Lower lobe of right lung (tissue), 2 donors: Measurements from ENCODE around the gene MKKS. TPM values are rescaled to one million over a fixed set of nuclear protein-coding genes. Genes with fewer than 3 reads are reported as not detected.
"Not testable (repeated sequence)": the region's sequence is repeated elsewhere in the genome, so short reads cannot be mapped to it uniquely, and the experiment has no call there.

Source experiments
- ATAC-seq, 2 donors: fragments of 200-7000 bp; cut with Tn5 transposase; one replicate each; pipeline ENCODE4 v1.9.1; 2020 to 2022; ENCODE audit warnings: mild to moderate bottlenecking in 2 of 2, moderate library complexity in 2 of 2
- DNase-seq: peaks from one replicate; pipeline ENCODE4 v3.0.0-alpha.2; 2020
- H3K27ac ChIP-seq: fragments of 200-600 bp; one replicate; pipeline ENCODE4 v1.8.0; 2022
- H3K27me3 ChIP-seq: fragments of 200-600 bp; one replicate; pipeline ENCODE4 v1.8.0; 2022; ENCODE audit warnings: low read depth
- H3K36me3 ChIP-seq: fragments of 200-600 bp; one replicate; pipeline ENCODE4 v1.8.0; 2022; ENCODE audit warnings: mild to moderate bottlenecking
- H3K4me1 ChIP-seq: fragments of 200-600 bp; one replicate; pipeline ENCODE4 v1.8.0; 2022
- H3K4me3 ChIP-seq: fragments of 200-600 bp; one replicate; pipeline ENCODE4 v1.8.0; 2022; ENCODE audit warnings: mild to moderate bottlenecking
- H3K9me3 ChIP-seq: fragments of 200-600 bp; one replicate; pipeline ENCODE4 v1.8.0; 2022
- intact Hi-C: fragments of 100-400 bp; cut with DNase I; formaldehyde crosslinking; loops from one replicate; pipeline ENCODE4 v1.11.0; 2022
- total RNA-seq: library from RNA; stranded (reverse); fragmentation: NEBNext Ultra II Directional; extraction: Animal tissue kit (Norgen Biotek cat#: 25700); gene quantifications from one replicate; pipeline ENCODE4 v1.2.1, GENCODE V29; 2021
- TF ChIP-seq, protein P1 (sequence below): fragments of 200-600 bp; IDR thresholded peaks from one replicate; pipeline ENCODE4 v1.8.0; 2022; ENCODE audit warnings: antibody characterized with exemption, mild to moderate bottlenecking
- donor health status: DM: no; HTN: yes; CAD: no; lungs with severe emphysema.

MKKS gene
- total RNA-seq, 1 donor from 2014 or later = 16.8 TPM

DNA sequence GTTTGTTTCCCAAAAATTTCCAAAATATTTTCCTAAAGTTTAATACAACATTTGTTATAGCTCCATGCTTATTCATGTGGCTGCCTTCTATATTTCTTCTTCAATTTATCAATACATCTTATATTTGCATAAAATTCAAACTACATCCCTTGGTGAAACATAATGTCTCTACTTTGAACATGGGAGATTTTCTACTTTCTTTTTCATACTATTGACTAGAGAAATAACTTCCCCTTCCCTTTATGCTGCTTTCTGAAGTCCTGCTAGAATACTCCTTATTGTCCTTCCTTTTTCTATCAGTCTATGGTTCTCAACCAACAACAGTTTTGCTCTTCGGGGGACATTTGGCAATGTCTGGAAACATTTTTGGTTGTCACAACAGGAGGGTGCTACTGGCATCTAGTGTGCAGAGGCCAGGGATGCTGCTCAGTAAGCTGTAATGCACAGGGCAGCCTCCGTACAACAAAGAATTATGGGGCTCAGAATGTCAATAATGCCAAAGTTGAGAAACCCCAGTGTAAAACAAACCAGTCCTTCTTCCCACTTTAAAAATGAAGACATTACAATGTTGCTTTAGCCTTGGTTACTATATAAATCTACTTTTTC lies 29.9 kb downstream of the MKKS start:
- TF ChIP-seq, protein P1, sequence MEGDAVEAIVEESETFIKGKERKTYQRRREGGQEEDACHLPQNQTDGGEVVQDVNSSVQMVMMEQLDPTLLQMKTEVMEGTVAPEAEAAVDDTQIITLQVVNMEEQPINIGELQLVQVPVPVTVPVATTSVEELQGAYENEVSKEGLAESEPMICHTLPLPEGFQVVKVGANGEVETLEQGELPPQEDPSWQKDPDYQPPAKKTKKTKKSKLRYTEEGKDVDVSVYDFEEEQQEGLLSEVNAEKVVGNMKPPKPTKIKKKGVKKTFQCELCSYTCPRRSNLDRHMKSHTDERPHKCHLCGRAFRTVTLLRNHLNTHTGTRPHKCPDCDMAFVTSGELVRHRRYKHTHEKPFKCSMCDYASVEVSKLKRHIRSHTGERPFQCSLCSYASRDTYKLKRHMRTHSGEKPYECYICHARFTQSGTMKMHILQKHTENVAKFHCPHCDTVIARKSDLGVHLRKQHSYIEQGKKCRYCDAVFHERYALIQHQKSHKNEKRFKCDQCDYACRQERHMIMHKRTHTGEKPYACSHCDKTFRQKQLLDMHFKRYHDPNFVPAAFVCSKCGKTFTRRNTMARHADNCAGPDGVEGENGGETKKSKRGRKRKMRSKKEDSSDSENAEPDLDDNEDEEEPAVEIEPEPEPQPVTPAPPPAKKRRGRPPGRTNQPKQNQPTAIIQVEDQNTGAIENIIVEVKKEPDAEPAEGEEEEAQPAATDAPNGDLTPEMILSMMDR = no peak
- Histone ChIP-seq H3K4me1 (no peaks in the 10 kb centered on the region), H3K9me3 (no peaks in the 10 kb centered on the region), H3K27me3 (no peaks in the 10 kb centered on the region), H3K36me3 (peaks cover 39% of the 10 kb centered on the region), H3K4me3 (no peak overlapping the region), H3K27ac (no peak overlapping the region)
- DNase-seq (no peak), ATAC-seq (no peak)
- intact Hi-C loops = no loop called here

DNA sequence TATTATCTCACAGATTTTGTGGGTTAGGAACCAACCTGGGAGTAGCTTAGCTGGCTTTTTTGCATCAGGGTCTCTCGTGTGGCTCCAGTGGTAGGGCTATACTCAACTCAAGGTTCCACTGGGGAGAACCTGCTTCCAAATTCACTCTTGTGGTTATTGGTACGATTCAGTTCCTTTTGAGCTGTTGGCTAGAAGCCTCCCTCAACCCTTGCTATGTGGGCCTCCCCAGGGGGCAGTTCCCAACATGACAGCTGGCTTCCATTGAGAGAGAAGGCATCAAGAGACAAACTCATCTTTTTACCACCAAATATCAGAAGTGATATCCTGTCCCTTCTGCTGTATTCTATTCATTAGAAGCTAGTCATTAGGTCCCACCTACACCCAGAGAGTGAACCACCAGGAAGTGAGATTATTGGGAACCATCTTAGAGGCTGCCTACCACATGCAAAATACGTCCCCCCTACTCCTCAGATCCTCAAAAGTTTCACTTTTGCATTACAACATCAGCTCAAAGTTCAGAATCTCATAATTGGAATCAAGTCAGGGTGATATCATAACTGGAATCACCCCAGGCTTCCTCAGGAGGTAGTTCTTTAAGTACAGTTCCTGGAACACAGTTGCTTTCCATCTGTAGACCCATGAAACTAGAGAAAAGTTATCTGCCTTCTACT lies 30.9 kb downstream of the MKKS start:
- H3K27me3 ChIP-seq = no peaks in the 10 kb centered on the region
- ATAC-seq = no peak
- H3K4me1 ChIP-seq = no peaks in the 10 kb centered on the region
- TF ChIP-seq, protein P1 = no peak
- DNase-seq = no peak
- no peak overlapping the region for H3K4me3 ChIP-seq
- intact Hi-C loops = no loop called here
- H3K9me3 ChIP-seq = no peaks in the 10 kb centered on the region
- H3K36me3 ChIP-seq = peaks cover 35% of the 10 kb centered on the region
- H3K27ac ChIP-seq = no peak overlapping the region

DNA sequence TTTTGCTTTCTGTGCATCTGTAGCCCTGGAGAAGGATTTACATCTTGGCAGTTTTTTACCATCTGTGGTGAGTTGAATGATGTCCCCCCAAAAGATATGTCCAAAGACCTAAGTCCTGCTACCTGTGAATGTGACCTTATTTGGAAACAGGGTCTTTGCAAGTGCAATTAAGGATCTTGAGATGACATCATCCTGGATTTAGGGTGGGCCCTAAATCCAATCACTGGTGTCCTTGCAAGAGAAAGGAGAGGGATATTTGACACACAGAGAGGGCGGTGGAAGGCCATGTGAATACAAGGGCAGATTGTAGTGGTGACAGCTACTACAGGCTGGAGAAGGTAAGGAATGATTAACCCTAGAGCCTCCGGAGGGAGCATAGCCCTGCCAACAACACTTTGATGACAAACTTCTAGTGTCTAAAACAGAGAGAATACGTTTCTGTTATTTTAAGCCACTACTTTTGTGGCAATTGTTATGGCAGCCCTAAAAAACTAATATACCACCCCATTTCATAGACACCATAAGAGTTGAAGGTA lies 35.1 kb downstream of the MKKS start:
- no peaks in the 10 kb centered on the region for H3K27me3 ChIP-seq
- H3K9me3 ChIP-seq = no peaks in the 10 kb centered on the region
- TF ChIP-seq, protein P1 = no peak
- H3K27ac ChIP-seq = no peak overlapping the region
- H3K36me3 ChIP-seq = no peaks in the 10 kb centered on the region
- intact Hi-C loops = no loop called here
- DNase-seq (no peak), ATAC-seq (no peak)
- H3K4me1 ChIP-seq = no peaks in the 10 kb centered on the region
- no peak overlapping the region for H3K4me3 ChIP-seq

DNA sequence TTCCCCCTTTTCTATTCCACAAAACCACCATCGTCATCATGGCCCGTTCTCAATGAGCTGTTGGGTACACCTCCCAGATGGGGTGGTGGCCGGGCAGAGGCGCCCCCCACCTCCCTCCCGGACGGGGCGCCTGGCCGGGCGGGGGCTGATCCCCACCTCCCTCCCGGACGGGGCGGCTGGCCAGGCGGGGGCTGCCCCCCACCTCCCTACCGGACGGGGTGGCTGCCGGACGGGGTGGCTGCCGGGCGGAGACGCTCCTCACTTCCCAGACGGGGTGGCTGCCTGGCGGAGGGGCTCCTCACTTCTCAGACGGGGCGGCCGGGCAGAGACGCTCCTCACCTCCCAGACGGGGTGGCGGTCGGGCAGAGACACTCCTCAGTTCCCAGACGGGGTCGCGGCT lies 39.3 kb downstream of the MKKS start:
- H3K27ac ChIP-seq, ATAC-seq, DNase-seq, H3K4me1 ChIP-seq, H3K9me3 ChIP-seq, H3K4me3 ChIP-seq, intact Hi-C loops, H3K36me3 ChIP-seq, H3K27me3 ChIP-seq: not testable (repeated sequence)

GRCh38 chr20:10390709-10391108 lies 43.3 kb downstream of the MKKS start:
- H3K4me1 ChIP-seq = no peaks in the 10 kb centered on the region
- no peak for ATAC-seq
- TF ChIP-seq, protein P1 = no peak
- DNase-seq = no peak
- H3K27me3 ChIP-seq = no peaks in the 10 kb centered on the region
- H3K27ac ChIP-seq = no peak overlapping the region
- H3K9me3 ChIP-seq = no peaks in the 10 kb centered on the region
- intact Hi-C loops = no loop called here
- no peaks in the 10 kb centered on the region for H3K36me3 ChIP-seq
- H3K4me3 ChIP-seq = no peak overlapping the region

- intact Hi-C loops = no loop called here
- DNase-seq (no peak), ATAC-seq (no peak)
- Histone ChIP-seq H3K9me3 (no peaks in the 10 kb centered on the region), H3K4me1 (no peaks in the 10 kb centered on the region), H3K27me3 (no peaks in the 10 kb centered on the region), H3K36me3 (no peaks in the 10 kb centered on the region), H3K27ac (no peak overlapping the region), H3K4me3 (no peak overlapping the region)
- TF ChIP-seq, protein P1 = no peak
Observed at GRCh38 chr20:10388597-10388996, 45.4 kb downstream of the MKKS start.
